ENCODE data around the gene GYS1.
"Not testable (repeated sequence)": the region's sequence is repeated elsewhere in the genome, so short reads cannot be mapped to it uniquely, and the experiment has no call there.

The GYS1 gene

GRCh38 chr19:48993175-48994034 lies at the start of gene GYS1, which contains the start of gene RUVBL2:
TSS of gene GYS1 (minus strand) at chr19:48993309. CDS start at chr19:48993112, 197 bp downstream.
TSS of gene RUVBL2 (plus strand) at chr19:48993887. CDS start at chr19:48993912, 25 bp downstream.
- DNase-seq, result peak; percentile 97 to 100 (median 99)
- intact Hi-C loops (cut with DNase I), result no loop called here

DNA sequence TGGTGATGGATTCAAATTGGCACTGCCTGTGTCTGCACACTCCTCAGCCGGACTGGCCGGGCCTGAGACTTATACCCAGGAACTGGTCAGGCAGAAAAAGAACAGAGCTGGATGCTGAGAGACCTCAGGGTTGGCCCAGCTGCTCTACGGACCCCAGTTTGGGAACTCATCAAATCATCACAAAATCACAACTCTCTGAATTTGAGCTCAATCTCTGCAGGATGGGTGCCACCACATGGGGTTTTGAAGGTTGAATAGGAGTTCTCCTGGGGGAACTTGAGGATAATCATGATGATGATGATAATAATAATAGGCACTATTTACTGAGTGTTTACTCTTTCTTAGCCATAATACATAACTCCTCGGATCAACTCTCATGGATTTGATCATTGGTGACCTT lies 49.6 kb upstream of the GYS1 start:
- intact Hi-C loops (cut with DNase I), result not testable (repeated sequence)

DNA sequence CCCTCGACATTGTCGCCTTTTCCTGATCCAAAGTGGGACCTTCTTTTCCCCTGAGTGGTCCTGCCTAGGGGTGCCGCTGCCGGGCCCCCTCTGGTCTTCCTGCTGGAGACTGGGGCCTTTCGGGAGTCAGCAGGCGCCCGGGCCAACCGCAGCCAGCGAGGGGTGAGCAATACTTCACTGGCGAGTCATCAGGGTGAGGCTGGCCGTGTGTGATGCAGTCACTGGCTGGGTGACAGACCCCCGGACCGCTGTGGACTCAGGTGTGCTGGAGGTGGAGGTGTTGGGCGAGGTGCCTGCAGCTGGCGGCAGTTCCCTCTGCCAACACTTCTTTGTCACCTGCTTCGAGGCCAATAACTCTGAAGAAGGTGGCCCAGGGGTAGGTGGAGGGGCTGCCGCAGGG lies 49.1 kb upstream of the GYS1 start:
- DNase-seq, result peak in 2 of 10 donors; percentile 63 to 83
- intact Hi-C loops (cut with DNase I), result no loop called here

More for the DNA sequence above, 49.6 kb upstream of the GYS1 start:
- DNase-seq, result not testable (repeated sequence)

GRCh38 chr19:49039736-49040135 lies 46.6 kb upstream of the GYS1 start:
- intact Hi-C loops (cut with DNase I), result not testable (repeated sequence)
- DNase-seq, result peak in 2 of 10 donors; percentile 55 to 61

GRCh38 chr19:49038557-49039276 lies 45.6 kb upstream of the GYS1 start:
- intact Hi-C loops (cut with DNase I), result not testable (repeated sequence)
- DNase-seq, result peak in 2 of 10 donors; percentile 44 to 72

DNA sequence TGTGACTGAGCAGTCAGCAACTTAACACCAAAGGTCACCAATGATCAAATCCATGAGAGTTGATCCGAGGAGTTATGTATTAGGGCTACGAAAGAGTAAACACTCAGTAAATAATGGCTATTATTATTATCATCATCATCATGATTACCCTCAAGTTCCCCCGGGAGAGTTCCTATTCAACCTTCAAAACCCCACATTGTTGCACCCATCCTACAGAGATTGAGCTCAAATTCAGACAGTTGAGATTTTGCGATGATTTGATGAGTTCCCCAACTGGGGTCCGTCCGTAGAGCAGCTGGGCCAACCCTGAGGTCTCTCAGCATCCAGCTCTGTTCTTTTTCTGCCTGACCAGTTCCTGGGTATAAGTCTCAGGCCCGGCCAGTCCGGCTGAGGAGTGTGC lies 45.0 kb upstream of the GYS1 start:
- DNase-seq; intact Hi-C loops (cut with DNase I): not testable (repeated sequence)

GRCh38 chr19:49036815-49037214 lies 43.7 kb upstream of the GYS1 start, which contains the start of gene CGB1:
TSS of gene CGB1 (minus strand) at chr19:49036895. CDS start at chr19:49036711, 184 bp downstream.
- peak in 2 of 10 donors; percentile 33 to 45 for DNase-seq
- intact Hi-C loops (cut with DNase I), result not testable (repeated sequence)

DNA sequence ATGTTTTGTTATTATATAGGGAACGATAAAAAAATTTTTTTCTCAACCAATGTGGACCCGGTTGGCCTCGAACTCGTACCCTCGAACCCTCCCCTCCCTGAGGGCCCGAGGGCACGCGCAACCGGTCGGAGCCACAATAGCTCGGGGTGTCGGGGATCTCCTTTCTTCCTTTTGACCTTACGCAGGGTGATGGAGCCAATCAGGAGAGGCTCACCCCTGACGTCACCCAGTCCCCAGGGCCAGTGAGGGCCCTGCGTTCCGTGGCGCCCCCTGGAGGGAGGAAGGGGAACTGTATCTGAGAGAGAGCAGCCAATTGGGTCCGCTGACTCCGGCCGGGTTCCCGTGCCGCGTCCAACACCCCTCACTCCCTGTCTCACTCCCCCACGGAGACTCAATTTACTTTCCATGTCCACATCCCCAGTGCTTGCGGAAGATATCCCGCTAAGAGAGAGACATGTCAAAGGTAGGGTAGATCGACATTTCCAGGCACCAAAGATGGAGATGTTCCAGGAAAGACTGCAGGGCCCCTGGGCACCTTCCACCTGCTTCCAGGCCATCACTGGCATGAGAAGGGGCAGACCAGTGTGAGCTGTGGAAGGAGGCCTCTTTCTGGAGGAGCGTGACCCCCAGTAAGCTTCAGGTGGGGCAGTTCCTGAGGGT lies 38.7 kb upstream of the GYS1 start, which contains the start of gene CGB2:
Gene CGB2 (plus strand): TSS at position 249 of the 660 bp plus-strand sequence. CDS start 206 bp downstream, at position 455.
- intact Hi-C loops (cut with DNase I), result not testable (repeated sequence)
- DNase-seq, result peak in 1 of 10 donors; percentile 70

GRCh38 chr19:49030323-49030722 lies 37.2 kb upstream of the GYS1 start:
- DNase-seq, result peak in 1 of 10 donors; percentile 4
- intact Hi-C loops (cut with DNase I), result not testable (repeated sequence)

GRCh38 chr19:49029749-49030148 lies 36.6 kb upstream of the GYS1 start:
- intact Hi-C loops (cut with DNase I), result not testable (repeated sequence)
- DNase-seq, result peak in 2 of 10 donors; percentile 25 to 65

DNA sequence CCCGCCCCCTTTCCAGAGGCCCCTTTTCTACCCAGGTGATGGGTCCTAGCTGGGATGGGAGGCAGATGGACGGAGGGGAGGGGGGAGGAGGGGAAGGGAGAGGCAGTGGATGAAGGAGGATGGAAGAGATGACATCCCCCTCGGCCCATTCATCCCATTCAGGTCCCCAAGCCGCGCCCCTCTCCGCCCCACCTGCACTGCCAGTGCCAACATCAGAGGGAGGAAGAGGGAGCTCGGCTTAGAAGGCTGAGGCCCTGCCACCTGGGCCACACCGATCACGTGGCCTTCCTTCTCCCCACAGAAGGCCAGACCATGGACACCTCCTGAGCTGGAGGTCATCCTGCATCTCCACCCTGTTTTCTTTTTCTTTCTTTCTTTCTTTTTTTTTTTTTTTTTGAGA lies 35.6 kb upstream of the GYS1 start:
- intact Hi-C loops (cut with DNase I), result not testable (repeated sequence)
- peak in 2 of 10 donors; percentile 30 to 71 for DNase-seq

DNA sequence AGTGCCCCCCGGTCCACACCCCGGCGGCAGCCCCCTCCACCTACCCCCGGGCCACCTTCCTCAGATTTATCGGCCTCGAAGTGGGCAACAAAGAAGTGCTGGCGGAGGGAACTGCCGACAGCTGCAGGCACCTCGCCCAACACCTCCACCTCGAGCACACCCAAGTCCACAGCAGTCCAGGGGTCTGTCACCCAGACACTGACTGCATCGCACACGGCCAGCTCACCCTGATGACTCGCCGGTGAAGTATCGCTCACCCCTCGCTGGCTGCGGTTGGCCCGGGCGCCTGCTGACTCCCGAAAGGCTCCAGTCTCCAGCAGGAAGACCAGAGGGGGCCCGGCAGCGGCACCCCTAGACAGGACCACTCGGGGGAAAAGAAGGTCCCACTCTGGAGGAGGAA lies 32.5 kb upstream of the GYS1 start:
- peak in 2 of 10 donors; percentile 8 to 59 for DNase-seq
- intact Hi-C loops (cut with DNase I), result not testable (repeated sequence)

DNA sequence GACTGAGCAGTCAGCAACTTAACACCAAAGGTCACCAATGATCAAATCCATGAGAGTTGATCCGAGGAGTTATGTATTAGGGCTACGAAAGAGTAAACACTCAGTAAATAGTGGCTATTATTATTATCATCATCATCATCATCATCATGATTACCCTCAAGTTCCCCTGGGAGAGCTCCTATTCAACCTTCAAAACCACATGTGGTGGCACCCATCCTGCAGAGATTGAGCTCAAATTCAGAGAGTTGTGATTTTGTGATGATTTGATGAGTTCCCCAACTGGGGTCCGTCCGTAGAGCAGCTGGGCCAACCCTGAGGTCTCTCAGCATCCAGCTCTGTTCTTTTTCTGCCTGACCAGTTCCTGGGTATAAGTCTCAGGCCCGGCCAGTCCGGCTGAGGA lies 32.0 kb upstream of the GYS1 start:
- DNase-seq; intact Hi-C loops (cut with DNase I): not testable (repeated sequence)

DNA sequence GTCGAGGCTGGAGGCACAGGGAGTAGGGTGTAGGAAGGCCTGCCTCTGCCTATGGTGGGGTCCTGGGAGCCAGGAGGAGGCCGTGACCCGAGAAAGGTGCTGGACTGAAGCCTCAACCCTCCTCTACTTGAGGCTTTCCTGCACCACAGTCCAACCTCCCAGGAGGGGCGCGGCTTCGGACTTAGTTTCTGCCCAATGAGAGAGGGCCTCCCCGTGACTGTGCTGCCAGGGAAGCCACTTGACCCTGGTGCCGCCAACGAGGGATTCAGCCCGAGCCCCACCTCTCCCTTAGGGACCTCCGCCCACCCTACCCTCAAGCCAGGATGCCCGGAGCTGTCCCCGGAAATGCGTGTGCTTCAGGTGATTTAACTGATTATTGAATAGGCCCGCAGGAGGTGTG lies 31.1 kb upstream of the GYS1 start, which contains the start of gene CGB3:
Gene CGB3 (minus strand): TSS at position 101 of the 400 bp plus-strand sequence. CDS start 362 bp downstream, outside the sequence.
- peak in 1 of 10 donors; percentile 5 for DNase-seq
- intact Hi-C loops (cut with DNase I), result not testable (repeated sequence)

GRCh38 chr19:49022116-49022515 lies 29.0 kb upstream of the GYS1 start:
- intact Hi-C loops (cut with DNase I), result no loop called here
- peak in 2 of 10 donors; percentile 15 to 27 for DNase-seq

DNA sequence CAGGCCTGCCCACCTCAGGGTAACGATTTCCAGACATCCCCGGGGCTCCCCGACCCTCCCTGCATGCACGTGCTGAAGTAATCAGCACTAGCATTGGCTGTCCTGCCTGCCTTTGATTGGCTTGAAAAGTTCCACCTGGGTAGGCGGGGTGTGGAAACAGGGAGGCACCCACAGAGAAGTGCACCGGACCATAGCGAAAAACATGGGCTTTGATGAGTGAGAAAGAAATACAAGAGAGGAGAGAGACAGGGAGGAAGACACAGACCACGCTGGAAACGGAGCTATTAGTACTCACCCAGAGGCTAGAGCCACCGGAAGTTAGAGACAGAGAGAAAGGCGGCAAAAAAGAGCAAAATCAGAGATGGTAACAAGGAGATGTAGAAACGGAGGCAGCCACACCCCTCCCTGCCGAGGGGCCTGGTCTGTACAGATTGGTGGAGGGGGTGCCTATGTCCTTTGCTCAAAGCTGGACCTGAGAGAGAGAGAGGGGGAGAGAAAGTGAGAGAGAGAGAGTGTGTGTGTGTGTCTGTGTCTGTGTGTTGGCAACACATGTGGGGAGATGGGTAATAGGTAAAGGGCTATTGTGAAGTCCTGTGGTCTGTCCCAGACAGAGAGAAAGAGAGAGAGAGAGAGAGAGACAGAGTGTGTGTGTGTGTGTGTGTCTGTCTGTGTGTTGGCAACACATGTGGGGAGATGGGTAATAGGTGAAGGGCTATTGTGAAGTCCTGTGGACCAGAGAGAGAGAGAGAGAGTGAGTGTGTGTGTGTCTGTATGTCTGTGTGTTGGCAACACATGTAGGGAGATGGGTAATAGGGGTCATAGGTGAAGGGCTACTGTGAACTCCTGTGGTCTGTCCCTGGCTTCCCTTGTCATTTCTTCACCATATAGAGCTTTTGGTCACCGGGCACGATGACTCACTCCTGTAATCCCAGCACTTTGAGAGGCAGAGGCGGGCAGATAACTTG lies 28.1 kb upstream of the GYS1 start:
- intact Hi-C loops (cut with DNase I), result no loop called here

DNA sequence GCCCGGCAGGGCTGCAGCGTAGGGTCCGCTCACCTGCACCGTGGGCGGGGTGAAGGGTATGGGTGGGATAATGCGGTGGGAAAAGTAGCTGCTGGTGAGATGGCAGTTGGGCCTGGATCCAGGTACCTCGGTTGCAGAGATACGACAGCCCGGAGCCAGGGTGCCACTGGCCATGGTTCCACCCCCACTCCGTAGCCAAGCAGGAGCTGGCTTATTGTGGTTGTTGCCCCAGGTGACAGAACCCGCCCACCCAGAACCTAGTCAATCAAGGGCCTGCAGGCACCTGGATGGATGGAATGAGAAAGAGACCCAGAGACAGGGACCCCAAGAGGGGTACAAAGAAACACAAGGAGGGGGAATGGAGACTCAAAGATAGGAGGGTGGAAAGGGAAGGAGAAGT lies 27.2 kb upstream of the GYS1 start:
- DNase-seq, result peak in 1 of 10 donors; percentile 36
- intact Hi-C loops (cut with DNase I), result no loop called here

More for the DNA sequence above, 28.1 kb upstream of the GYS1 start:
- DNase-seq, result peak in 1 of 10 donors; percentile 24

DNA sequence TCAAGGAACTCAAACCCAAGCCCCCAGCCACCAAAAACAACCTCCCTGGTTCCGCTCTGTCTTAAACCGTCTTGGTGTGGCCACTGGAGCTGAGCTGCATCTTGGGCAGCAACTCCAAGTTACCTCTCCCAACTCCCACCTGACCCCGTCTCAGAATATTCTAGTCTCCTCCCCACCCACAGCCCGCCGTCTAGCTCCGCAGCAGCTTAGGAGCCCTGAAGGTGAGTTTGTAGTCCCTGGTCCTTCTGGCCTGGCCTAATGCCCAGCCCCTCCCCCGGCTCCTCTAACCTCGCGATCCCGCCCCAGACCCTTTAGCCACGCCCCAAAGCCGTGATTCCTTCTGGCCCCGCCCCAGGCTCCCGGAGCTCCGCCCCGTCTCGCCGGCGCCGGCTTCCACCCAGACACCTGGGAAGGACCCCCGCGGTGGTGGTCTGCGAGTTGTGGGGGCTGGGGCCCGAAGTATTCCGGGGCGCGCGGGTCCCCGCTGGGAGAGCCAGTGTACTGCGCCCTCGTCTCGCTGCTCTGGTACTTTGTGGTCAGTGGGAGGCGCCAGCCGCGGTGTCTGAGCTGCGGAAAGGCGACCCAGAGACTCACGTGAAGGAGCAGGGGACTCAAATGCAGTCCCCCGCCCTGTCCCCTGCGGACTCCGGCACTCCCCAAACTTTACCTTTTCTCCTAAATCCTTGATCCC lies 26.3 kb upstream of the GYS1 start:
- intact Hi-C loops (cut with DNase I), result no loop called here
- DNase-seq, result peak in 4 of 10 donors; percentile 27 to 78 (median 52)

Measured in posterior cingulate gyrus (tissue), 11 donors.